ENCODE data around the gene KIAA0513.
"Not testable (repeated sequence)": the region's sequence is repeated elsewhere in the genome, so short reads cannot be mapped to it uniquely, and the experiment has no call there.

KIAA0513 gene

DNA sequence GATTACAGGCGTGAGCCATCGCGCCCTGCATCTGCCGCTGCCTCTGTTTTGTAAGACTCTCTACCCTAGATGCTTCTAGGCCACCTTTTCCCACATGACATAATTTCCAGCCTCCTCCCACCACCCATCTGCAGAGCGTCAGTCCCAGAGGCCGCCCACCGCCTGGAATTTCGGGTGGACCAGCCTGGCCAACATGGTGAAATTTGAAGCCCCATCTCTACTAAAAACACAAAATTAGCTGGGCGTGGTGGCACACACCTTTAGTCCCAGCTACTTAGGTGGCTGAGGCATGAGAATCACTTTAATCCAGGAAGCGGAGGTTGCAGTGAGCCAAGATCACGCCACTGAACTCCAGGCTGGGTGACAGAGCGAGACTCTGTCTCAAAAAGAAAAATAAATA, 89.8 kb downstream of the KIAA0513 start:
- Histone ChIP-seq H3K9me3 (ENCODE audit: control insufficient read depth, low read length) (no peaks in the 10 kb centered on the region), H3K27ac (ENCODE audit: insufficient read depth, low read length, poor library complexity, severe bottlenecking) (no peak overlapping the region), H3K4me3 (ENCODE audit: insufficient read depth, low read depth, low read length, poor library complexity, severe bottlenecking) (no peak overlapping the region), H3K27me3 (replicated peaks; ENCODE audit: control insufficient read depth, insufficient read depth, low read length, poor library complexity, severe bottlenecking) (no peaks in the 10 kb centered on the region), H3K4me1 (ENCODE audit: control insufficient read depth, insufficient read depth, low read length, poor library complexity, severe bottlenecking) (no peaks in the 10 kb centered on the region), H3K36me3 (ENCODE audit: control insufficient read depth, insufficient read depth, low read length) (no peaks in the 10 kb centered on the region)
- no peak for DNase-seq

DNA sequence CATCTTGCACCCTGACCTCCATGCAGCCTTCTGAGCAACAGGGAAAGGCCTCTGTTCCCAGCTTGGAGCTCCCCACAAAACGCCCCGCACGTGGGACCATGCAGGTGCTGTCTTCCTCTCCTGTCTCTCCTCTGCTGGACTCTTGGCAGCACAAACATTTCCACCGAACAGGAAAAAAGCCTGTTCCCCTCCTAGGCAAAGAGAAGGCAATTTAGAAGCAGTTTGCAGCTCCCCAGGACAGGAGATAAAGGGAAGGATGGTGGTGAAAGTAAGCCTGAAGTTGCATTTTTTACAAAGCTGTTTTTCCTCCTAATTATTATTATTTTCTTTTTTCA, 92.4 kb downstream of the KIAA0513 start:
- no peaks in the 10 kb centered on the region for H3K36me3 ChIP-seq (ENCODE audit: control insufficient read depth, insufficient read depth, low read length)
- H3K9me3 ChIP-seq (ENCODE audit: control insufficient read depth, low read length): no peaks in the 10 kb centered on the region
- no peak for DNase-seq
- H3K4me3 ChIP-seq (ENCODE audit: insufficient read depth, low read depth, low read length, poor library complexity, severe bottlenecking): no peak overlapping the region
- no peaks in the 10 kb centered on the region for H3K27me3 ChIP-seq (replicated peaks; ENCODE audit: control insufficient read depth, insufficient read depth, low read length, poor library complexity, severe bottlenecking)
- no peak overlapping the region for H3K27ac ChIP-seq (ENCODE audit: insufficient read depth, low read length, poor library complexity, severe bottlenecking)
- H3K4me1 ChIP-seq (ENCODE audit: control insufficient read depth, insufficient read depth, low read length, poor library complexity, severe bottlenecking): no peaks in the 10 kb centered on the region

DNA sequence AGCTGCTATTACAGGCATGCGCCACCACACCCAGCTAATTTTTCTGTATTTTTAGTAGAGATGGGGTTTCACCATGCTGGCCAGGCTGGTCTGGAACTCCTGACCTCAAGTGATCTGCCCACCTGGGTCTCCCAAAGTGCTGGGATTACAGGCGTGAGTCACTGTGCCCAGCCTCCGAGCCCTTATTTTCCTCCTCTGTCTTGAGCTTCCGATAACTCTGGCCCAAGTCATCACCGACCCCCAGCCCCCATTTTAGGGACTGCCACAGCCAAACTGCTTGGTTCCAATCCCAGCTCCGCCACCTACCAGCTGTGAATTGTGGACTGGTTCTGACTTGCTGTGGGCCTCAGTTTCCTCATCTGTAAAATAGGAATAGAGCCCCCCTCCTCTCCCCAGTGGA, 95.8 kb downstream of the KIAA0513 start:
- not testable (repeated sequence) for DNase-seq; H3K4me1 ChIP-seq (ENCODE audit: control insufficient read depth, insufficient read depth, low read length, poor library complexity, severe bottlenecking); H3K27ac ChIP-seq (ENCODE audit: insufficient read depth, low read length, poor library complexity, severe bottlenecking); H3K9me3 ChIP-seq (ENCODE audit: control insufficient read depth, low read length); H3K4me3 ChIP-seq (ENCODE audit: insufficient read depth, low read depth, low read length, poor library complexity, severe bottlenecking); H3K27me3 ChIP-seq (replicated peaks; ENCODE audit: control insufficient read depth, insufficient read depth, low read length, poor library complexity, severe bottlenecking); H3K36me3 ChIP-seq (ENCODE audit: control insufficient read depth, insufficient read depth, low read length)

DNA sequence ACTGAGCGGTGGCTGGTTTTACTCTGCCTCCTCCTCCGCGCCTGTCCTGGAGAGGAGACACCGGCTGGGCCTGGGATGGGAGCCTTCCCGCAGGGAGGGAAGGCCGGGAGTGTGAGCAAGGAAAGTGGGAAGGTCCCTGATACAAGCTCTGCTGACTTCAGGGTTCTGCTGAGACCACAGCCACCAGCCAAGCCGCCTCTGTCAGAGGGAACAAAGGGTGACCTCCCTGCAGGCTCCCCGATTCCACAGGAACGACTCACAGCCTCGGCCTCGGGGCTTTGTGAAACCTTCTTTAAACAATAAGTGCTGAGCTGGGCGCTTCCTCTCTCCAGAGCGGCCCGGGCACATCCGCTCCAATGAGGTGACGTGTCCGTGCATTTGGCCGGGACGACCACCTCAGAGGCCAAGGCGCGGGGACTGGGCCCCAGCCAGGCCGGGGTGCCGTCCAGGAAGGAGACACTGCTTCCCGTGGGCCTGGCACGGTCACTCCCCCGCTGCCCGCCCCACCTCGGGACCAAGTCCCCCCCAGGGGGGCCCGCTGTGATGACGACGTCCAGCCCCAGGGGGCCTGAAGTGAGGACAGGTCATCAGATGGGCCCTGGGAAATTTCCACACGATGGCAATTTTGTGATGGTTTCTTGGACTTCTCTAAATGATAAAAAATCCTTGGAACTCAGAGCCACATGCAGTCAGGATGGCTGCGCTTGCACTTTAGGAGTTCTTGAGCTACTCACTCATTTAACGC, 96.5 kb downstream of the KIAA0513 start:
- Histone ChIP-seq H3K4me1 (ENCODE audit: control insufficient read depth, insufficient read depth, low read length, poor library complexity, severe bottlenecking) (peaks cover 5% of the 10 kb centered on the region), H3K27me3 (replicated peaks; ENCODE audit: control insufficient read depth, insufficient read depth, low read length, poor library complexity, severe bottlenecking) (no peaks in the 10 kb centered on the region), H3K4me3 (ENCODE audit: insufficient read depth, low read depth, low read length, poor library complexity, severe bottlenecking) (no peak overlapping the region), H3K9me3 (ENCODE audit: control insufficient read depth, low read length) (no peaks in the 10 kb centered on the region), H3K36me3 (ENCODE audit: control insufficient read depth, insufficient read depth, low read length) (no peaks in the 10 kb centered on the region), H3K27ac (ENCODE audit: insufficient read depth, low read length, poor library complexity, severe bottlenecking) (no peak overlapping the region)
- DNase-seq: no peak

DNA sequence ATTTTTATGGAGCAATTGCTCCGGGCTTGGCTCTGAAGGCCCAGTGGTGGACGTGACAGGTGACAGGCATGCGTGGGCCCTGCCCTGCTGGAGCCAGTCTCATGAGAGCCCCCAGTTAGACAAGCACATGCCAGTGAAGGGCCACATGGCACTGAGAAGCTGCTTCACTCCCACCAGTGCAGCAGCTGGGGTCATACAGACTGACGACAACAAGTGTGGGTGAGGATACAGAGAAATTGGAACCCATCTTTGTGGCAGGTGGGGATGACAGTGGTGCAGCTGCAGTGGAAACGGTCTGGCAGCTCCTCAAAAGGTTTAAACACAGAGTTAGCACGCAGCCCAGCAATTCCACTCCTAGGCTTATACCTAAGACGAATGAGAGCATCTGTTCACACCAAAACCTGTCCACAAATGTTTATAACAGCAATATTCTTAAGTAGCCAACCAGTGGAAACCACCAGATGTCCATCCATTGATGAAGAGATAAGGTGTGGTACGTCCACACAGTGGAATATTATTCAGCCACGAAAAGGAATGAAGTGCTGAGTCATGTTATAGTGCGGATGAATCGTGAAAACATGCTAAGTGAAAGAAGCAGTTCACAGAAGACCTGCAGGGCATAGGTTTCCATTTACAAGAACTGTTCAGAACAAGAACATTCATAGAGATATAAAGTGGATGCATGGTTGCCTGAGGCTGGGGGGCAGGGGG, 97.2 kb downstream of the KIAA0513 start:
- Histone ChIP-seq H3K4me1 (ENCODE audit: control insufficient read depth, insufficient read depth, low read length, poor library complexity, severe bottlenecking) (peaks cover 5% of the 10 kb centered on the region), H3K27ac (ENCODE audit: insufficient read depth, low read length, poor library complexity, severe bottlenecking) (no peak overlapping the region), H3K9me3 (ENCODE audit: control insufficient read depth, low read length) (no peaks in the 10 kb centered on the region), H3K27me3 (replicated peaks; ENCODE audit: control insufficient read depth, insufficient read depth, low read length, poor library complexity, severe bottlenecking) (no peaks in the 10 kb centered on the region), H3K36me3 (ENCODE audit: control insufficient read depth, insufficient read depth, low read length) (no peaks in the 10 kb centered on the region), H3K4me3 (ENCODE audit: insufficient read depth, low read depth, low read length, poor library complexity, severe bottlenecking) (no peak overlapping the region)
- no peak for DNase-seq

DNA sequence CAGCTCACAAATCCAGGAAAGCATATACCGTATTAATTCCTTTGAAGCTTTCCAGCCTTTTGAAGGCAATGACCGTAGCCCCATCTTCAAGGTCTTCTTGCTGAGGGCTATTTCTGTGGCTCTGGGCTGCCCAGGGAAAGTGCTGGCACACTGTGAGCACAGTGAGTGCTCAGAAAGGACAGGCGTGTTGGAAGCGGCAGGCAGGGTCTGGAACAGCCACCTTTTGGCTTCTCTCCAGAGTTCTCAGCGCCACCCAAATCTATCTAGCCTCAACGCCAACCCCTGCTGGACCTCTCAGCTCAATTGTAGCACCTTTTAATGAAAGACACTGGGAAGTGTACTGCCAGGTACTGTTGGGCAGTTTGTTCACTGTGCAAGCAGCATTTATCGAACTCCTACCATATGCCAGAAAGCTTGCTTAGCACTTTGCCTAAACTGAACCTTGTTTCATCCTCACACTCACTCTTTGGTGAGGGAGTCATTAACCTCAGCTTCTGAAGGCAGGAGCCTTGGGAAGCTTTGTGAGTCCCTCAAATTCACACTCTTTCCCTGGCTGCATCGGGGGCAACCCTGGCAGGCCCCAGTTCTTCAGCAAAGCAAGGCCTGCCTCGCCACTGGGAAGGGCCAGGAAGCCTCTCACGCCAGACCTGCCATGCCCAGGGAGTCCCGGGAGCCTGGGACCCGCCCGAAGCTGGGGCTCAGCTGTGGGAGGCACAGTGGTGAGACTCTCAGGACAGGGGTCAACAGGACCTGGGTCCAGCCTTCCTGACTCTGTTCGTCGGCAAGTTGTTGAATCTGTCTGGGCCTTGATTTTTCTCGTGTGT, 98.2 kb downstream of the KIAA0513 start:
- Histone ChIP-seq H3K36me3 (ENCODE audit: control insufficient read depth, insufficient read depth, low read length) (no peaks in the 10 kb centered on the region), H3K9me3 (ENCODE audit: control insufficient read depth, low read length) (no peaks in the 10 kb centered on the region), H3K4me1 (ENCODE audit: control insufficient read depth, insufficient read depth, low read length, poor library complexity, severe bottlenecking) (peaks cover 5% of the 10 kb centered on the region), H3K27ac (ENCODE audit: insufficient read depth, low read length, poor library complexity, severe bottlenecking) (no peak overlapping the region), H3K27me3 (replicated peaks; ENCODE audit: control insufficient read depth, insufficient read depth, low read length, poor library complexity, severe bottlenecking) (no peaks in the 10 kb centered on the region), H3K4me3 (ENCODE audit: insufficient read depth, low read depth, low read length, poor library complexity, severe bottlenecking) (no peak overlapping the region)
- DNase-seq: no peak

DNA sequence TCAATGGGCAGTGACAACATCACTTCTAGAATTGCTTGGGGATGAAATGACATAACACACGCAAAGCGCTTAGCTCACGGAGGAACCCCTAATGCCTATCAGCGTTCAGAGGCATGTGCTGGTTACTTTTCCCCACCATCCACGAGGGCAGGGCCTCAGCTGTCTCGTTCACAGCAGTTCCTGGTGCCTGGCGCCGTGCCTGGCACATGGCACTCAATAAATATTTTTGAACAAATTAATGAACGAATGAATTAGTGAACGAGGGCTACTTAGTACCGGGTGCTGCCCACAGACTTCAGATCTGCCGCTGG, 98.8 kb downstream of the KIAA0513 start:
- no peak for DNase-seq
- Histone ChIP-seq H3K27ac (ENCODE audit: insufficient read depth, low read length, poor library complexity, severe bottlenecking) (no peak overlapping the region), H3K9me3 (ENCODE audit: control insufficient read depth, low read length) (no peaks in the 10 kb centered on the region), H3K4me3 (ENCODE audit: insufficient read depth, low read depth, low read length, poor library complexity, severe bottlenecking) (no peak overlapping the region), H3K27me3 (replicated peaks; ENCODE audit: control insufficient read depth, insufficient read depth, low read length, poor library complexity, severe bottlenecking) (no peaks in the 10 kb centered on the region), H3K4me1 (ENCODE audit: control insufficient read depth, insufficient read depth, low read length, poor library complexity, severe bottlenecking) (peaks cover 5% of the 10 kb centered on the region), H3K36me3 (ENCODE audit: control insufficient read depth, insufficient read depth, low read length) (no peaks in the 10 kb centered on the region)

DNA sequence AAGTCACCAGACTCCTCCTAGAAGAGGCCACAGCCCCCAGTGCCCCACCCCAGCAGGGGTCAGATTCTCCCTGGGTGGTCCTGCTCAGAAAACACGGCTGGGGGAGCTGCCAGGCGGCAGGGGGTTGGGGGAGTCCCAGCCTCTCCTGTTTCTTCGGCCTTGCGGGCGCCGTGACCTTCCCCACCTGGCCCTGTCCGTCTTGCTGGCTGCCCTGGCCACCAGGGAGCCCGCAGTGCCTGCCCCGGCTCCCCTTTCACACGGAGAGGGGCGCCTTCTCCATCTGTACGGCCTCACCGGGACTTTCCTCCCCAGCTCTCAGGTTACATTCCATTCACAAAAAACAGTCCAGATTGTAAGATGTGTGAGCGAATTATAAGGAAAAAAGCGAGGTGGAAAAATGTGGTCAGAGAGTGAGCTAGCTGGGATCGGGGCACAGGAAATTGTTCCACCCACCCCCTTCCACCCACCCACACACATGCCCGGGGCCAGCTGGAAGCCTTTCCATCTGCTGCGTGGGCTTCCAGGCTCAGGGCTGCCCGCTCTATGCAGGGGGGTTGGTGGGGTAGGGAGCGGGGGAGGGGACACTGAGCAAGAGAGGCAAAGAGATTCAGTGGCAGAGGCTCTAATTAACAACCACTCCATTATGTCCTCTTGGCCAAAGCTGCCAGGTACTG, 99.2 kb downstream of the KIAA0513 start:
- Histone ChIP-seq H3K4me1 (ENCODE audit: control insufficient read depth, insufficient read depth, low read length, poor library complexity, severe bottlenecking) (peaks cover 5% of the 10 kb centered on the region), H3K27ac (ENCODE audit: insufficient read depth, low read length, poor library complexity, severe bottlenecking) (no peak overlapping the region), H3K4me3 (ENCODE audit: insufficient read depth, low read depth, low read length, poor library complexity, severe bottlenecking) (no peak overlapping the region), H3K36me3 (ENCODE audit: control insufficient read depth, insufficient read depth, low read length) (no peaks in the 10 kb centered on the region), H3K27me3 (replicated peaks; ENCODE audit: control insufficient read depth, insufficient read depth, low read length, poor library complexity, severe bottlenecking) (no peaks in the 10 kb centered on the region), H3K9me3 (ENCODE audit: control insufficient read depth, low read length) (no peaks in the 10 kb centered on the region)
- DNase-seq: no peak

DNA sequence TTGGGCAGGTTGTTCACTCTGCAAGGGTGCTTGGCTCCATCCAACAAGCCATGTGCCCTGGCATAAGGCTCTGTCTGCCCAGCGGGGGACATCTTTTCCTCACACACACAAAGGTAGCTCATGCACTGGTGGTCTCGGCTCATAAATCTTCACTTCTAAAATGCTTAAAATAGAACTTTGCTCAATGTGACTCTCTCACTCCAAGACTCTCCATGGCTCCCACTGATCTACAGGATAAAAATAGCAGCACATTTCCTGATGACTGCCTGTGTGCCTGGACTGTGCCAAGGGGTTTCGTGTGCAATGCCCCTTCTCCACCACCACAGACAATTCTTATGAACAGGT, 99.8 kb downstream of the KIAA0513 start:
- DNase-seq: no peak
- H3K4me3 ChIP-seq (ENCODE audit: insufficient read depth, low read depth, low read length, poor library complexity, severe bottlenecking): no peak overlapping the region

More for the DNA sequence above, 99.8 kb downstream of the KIAA0513 start:
- Histone ChIP-seq H3K27me3 (replicated peaks; ENCODE audit: control insufficient read depth, insufficient read depth, low read length, poor library complexity, severe bottlenecking) (no peaks in the 10 kb centered on the region), H3K9me3 (ENCODE audit: control insufficient read depth, low read length) (no peaks in the 10 kb centered on the region), H3K36me3 (ENCODE audit: control insufficient read depth, insufficient read depth, low read length) (no peaks in the 10 kb centered on the region), H3K27ac (ENCODE audit: insufficient read depth, low read length, poor library complexity, severe bottlenecking) (no peak overlapping the region), H3K4me1 (ENCODE audit: control insufficient read depth, insufficient read depth, low read length, poor library complexity, severe bottlenecking) (peaks cover 5% of the 10 kb centered on the region)
